Urothelium cell line (cell line): ENCODE results near the gene ATG2B.
"Not testable (repeated sequence)": the region's sequence is repeated elsewhere in the genome, so short reads cannot be mapped to it uniquely, and the experiment has no call there.

Source experiments
- DNase-seq: peaks from one replicate; pipeline ENCODE4 v3.0.0; 2011; ENCODE audit warnings: low spot score, mixed read lengths
- FAIRE-seq: peaks from 2 replicates; lab custom pipeline; 2011; peaks lifted over from hg19 to GRCh38; lab: Jason Lieb, UNC

The ATG2B gene

DNA sequence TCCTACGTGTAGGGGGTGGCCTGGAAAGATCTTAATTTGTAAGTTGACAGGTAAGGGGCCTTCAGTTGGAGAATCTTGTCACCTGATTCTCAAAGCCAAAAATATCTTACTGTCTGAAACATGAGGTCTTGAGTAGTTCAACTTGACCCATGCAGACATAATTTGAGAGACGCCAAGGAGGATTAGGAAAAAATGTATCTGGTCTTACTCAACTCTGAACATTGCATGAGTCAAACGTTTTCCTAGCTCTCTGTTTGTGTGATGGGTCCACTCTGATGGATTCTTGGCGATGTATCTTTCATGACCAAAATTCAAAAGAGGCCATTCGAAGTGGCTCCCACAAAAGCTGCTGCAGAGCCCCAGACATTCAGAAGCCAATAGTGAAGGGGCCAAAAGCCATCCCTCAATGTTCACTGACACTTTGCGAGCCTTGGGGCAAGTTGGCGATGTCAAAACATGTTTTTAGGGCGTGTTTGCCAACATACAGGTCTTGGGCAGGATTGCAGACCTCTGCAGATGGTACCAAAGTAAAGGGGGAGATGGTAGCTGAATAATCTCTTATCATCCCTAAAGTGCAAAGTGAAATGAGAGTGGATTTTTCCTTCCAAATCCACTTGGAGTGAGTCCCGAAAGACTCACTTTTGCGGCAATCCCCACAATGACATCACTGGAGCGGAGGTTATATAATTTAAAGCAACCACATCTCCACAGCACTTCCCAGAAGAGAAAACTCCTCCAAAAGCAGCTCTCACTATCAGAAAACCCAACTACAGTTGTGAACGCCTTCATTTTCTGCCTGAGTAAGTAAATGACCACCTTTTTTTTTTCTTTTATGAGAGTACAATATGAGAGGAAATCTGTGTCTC lies 107.4 kb downstream of the ATG2B start, which contains the start of gene BDKRB1:
Gene BDKRB1 (plus strand): TSS at position 710 of the 866 bp plus-strand sequence. CDS start 7,473 bp downstream, outside the sequence.
- DNase-seq: no peak
- no peak for FAIRE-seq

DNA sequence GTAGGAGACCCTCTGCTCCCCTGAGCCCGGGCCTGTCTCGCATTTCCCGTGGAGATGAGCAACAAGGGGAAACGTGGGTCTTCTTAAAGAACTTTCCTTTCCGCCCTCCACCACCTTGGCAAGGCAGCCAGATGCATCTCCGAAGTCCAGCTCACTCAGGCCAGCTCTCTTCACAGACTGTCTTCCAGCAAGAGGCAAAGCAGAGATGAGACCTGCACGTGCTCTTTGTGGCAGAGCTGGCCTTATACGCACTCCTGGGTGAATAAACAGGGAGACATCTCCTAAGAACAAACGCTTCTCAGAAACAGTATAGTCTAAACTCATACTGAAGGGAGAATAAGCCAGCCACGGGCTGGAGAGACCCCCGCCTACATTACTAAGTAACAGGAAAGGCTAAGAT lies 108.5 kb downstream of the ATG2B start:
- DNase-seq: no peak
- FAIRE-seq: no peak

DNA sequence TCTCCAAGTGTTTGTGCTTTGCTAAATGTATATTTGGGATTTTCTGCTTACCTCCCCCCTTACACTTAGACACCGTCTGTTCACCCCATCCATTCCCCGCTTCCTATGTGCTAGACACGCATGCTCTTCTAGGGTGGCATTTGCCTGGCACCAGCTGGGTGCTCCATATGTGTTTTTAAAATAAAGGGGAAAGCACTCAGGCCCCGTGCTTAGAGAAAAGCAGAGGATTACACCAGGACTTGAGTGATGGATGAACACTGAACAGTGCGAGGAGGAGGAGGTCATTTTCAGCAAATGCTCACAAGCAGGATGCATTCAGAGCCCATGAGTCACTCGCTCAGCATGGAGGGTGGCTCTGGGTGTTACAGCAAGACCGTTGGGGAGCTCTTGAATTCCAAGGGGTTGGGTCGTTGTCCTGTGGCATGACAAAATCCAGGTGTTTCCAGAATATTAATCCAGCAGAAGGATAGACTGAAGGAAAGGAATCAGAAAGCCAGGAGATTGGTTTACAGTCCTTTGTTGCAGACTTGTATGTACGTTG lies 110.1 kb downstream of the ATG2B start:
- FAIRE-seq: no peak

DNA sequence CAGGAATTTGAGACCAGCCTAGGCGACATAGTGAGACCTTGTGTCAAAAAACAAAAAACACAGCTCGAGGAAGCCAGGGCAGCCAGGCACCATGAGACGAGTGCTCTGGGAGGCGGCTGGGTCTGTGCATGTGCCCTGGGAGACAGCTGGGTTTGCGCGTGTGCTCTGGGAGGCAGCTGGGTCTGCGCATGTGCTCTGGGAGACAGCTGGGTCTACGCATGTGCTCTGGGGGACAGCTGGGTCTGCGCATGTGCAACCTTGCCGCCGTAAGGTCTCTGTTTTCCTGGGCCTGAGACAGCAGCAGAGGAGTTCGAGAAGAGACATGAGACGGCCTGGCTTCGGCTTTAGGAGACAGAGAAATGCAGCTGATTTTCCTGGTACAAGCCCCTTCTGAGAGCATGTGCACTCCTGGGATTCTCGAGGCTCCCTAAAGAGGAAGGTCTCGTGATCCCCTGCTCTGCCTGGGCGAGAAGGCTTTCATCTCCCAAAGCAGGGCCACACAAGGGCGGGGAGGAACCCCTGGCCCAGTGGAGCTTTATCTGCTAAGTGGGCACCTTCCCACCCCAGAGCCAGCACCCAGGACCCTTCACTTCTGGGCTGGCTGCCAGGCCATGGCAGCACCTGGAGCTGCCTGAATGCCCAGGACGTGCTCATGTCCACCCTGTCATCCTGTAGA lies 110.7 kb downstream of the ATG2B start:
- FAIRE-seq (no peak), DNase-seq (no peak)

More for the DNA sequence above, 110.1 kb downstream of the ATG2B start:
- DNase-seq: peak; percentile 74

DNA sequence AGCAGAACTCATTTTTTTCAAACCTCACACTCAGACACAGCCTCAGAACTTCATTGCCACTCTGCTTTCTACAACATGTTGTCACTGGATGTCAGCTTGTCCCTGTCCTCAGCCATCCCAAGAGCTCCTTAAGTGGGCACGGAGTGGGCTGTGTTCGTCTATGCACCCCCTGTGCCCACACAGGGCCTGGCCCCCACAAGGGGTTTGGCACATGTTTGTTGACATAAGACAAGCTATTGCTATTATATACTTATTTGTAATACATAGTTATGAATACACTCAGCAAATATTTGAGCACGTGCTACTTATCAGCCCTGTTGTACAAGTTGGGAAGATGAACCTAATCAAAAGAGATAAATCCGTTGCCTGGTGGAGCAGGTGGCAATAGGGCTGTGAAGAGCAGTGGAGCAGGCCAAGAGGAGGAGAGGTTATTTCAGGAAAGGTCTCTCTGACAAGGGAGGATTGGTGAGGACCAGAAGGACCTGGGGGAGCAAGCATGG lies 111.4 kb downstream of the ATG2B start:
- FAIRE-seq: no peak
- DNase-seq: no peak

DNA sequence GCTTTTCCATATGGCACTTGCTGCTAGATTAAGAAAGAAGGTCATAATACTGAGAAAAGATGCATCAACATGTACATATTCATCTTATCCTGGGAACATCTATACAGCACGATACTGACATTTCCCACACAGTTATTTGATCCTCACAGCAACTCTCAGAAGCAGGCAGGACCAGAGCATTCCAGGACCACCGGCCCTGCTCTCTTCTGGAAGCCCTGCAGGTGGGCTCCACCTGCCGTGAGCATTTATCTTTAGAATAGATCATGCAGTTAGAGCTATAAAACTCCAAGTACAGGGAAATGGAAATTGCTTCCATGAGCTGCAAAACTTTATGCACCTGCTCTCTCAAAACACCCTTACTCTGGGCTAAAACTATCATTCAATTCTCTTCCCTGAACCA lies 112.7 kb downstream of the ATG2B start:
- no peak for DNase-seq
- FAIRE-seq: no peak

DNA sequence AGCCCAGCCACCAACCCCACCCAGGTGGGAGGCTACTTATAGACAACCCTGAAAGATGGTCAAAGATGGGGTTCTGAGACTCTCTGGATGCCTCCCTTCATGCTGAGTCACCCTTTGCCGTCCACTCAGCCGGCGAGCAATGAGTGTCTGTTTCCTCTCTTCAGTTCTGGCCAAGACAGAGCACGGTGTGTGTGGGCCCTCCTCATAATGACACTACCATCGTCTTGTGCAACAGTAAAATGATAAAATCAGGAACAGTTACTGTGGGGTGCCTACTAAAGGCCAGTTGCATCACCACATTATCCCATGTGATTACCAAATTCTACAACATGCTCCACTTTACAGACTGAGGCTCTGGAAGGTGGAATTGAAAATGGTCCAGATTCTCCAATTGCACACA lies 114.1 kb downstream of the ATG2B start:
- DNase-seq (no peak), FAIRE-seq (no peak)

DNA sequence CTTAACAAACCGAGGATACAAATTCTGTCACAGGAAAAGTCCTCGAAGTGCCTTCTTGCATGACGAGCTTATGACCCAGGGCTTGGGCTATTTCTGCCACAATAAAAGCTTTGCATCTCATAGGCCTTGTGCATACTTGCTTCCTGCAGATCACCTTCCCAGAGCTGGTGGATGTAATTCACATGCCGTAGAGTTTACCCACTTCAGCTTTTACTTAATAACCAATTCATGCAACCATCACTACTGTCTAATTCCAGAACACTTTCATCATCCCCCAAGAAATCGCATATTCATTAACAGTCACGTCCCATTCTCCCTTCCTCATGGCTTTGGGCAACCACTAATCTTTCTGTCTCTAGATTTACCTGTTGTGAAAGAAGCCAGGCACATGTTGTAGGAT lies 116.1 kb downstream of the ATG2B start:
- no peak for FAIRE-seq
- no peak for DNase-seq

DNA sequence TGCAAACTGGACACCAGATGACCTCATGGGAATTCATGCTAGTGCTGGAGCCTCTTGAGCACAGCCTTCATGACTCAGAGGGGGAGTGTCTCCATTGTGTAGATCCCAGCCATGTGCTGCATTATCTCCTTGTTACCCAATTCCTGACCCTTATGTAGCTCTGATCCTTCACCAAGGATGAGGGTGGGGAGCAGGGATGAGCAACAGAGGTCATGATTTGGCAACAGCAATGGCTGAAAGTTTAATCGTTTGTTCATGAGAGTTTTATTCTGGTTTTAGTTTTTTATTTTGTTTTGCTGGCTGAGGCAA lies 116.6 kb downstream of the ATG2B start:
- DNase-seq (peak; percentile 65), FAIRE-seq (no peak)

DNA sequence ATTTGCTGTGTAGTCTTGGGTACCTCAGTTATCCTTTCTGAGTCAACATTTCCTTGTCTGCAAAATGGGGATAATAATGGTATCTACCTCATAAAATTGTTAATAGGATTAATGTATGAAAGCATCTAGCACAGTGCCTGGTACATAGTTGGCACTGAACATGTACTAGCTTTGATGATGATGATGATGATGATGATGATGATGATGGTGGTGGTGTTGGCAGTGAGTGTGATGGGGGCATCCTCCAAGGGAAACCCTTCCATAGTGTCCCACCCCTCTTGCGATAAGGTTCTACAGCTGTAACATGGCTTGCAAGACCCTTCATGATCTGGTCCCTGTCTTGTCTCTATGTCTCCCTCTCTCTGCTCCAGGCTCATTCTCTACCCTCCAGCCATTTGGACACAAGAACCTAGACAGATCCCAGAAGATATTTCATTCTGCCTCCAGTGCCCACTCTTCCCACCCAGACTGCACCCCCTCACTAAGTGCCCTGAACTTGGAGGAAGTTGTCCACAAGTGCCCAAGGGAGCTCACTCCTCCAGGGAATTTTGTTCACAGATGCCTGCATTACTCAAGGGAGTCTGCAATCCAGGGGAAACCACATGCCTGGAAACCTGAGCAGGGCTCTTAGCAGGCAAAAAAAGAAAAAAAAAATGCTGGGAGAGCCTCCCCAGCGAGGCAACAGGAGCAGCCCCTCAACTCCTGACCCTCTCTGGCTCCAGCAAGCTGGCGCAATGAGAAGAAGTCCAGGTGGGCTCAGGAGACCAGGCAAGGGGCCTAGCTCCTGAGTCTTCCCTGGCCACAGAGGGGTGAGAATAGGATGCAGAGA lies 117.2 kb downstream of the ATG2B start:
- FAIRE-seq (no peak), DNase-seq (peak; percentile 24)

DNA sequence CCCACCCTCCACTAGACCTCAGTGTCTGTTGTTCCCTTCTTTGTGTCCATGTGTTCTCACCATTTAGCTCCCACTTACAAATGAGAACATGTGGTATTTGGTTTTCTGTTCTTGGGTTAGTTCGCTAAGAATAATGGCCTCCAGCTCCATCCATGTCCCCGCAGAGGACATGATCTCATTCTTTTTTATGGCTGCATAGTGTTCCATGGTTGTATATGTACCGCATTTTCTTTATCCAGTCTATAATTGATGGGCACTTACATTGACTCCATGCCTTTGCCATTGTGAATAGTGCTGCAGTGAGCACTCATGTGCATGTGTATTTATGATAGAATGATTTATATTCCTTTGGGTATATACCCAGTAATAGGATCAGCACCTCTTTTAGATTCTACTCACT lies 118.1 kb downstream of the ATG2B start:
- DNase-seq, FAIRE-seq: not testable (repeated sequence)

DNA sequence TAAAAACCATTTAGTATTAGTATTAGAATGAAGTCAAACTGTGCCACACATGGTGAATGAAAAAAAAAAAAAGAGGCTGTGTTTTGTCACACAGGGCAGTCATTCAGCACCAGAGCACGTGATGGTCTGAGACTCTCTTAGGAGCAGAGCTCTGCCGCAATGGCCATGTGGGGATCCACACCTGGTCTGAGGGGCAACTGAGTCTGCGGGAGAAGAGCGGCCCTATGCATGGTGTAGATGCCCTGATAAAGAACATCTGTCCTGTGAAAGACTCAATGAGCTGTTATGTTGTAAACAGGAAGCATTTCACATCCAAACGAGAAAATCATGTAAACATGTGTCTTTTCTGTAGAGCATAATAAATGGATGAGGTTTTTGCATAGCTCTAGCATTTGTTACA lies 119.4 kb downstream of the ATG2B start:
- DNase-seq (no peak), FAIRE-seq (no peak)

DNA sequence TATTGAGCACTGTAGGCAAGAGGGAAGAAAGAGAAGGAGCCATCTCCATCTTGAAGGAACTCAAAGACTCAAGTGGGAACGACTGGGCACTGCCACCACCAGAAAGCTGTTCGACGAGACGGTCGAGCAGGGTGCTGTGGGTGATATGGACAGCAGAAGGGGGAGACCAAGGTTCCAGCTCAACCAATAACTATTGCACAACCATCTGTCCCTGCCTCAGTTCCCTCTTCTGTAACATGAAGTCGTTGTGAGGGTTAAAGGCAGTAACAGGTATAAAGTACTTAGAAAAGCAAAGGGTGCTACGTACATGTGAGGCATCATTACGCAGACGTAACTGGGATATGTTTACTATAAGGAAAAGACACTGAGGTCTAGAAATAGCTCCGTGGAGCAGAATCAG lies 121.0 kb downstream of the ATG2B start:
- FAIRE-seq: no peak
- DNase-seq: no peak

DNA sequence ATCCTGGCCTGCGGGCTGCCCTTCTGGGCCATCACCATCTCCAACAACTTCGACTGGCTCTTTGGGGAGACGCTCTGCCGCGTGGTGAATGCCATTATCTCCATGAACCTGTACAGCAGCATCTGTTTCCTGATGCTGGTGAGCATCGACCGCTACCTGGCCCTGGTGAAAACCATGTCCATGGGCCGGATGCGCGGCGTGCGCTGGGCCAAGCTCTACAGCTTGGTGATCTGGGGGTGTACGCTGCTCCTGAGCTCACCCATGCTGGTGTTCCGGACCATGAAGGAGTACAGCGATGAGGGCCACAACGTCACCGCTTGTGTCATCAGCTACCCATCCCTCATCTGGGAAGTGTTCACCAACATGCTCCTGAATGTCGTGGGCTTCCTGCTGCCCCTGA lies 122.5 kb downstream of the ATG2B start:
- FAIRE-seq: no peak
- DNase-seq: no peak

DNA sequence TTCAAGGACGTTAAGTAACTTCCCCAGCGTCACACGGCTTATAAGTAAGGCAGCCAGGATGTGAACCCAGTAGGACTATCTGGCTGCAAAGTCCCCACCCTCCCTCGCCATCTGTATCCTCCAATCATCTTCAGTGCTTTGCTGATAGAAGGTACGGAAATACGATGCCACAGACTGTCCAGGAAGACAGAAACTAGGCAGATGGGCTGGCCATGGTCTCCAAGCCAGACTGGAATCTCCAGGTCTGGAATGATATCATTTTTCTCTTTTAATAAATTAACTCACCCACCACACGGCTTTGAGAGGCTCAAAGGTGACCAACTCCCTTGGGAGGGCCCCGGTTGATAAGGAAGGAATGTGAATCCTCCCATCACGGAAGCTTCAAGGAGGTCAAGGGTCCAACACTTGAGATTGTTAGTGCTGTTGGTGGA lies 123.4 kb downstream of the ATG2B start:
- DNase-seq (no peak), FAIRE-seq (no peak)

DNA sequence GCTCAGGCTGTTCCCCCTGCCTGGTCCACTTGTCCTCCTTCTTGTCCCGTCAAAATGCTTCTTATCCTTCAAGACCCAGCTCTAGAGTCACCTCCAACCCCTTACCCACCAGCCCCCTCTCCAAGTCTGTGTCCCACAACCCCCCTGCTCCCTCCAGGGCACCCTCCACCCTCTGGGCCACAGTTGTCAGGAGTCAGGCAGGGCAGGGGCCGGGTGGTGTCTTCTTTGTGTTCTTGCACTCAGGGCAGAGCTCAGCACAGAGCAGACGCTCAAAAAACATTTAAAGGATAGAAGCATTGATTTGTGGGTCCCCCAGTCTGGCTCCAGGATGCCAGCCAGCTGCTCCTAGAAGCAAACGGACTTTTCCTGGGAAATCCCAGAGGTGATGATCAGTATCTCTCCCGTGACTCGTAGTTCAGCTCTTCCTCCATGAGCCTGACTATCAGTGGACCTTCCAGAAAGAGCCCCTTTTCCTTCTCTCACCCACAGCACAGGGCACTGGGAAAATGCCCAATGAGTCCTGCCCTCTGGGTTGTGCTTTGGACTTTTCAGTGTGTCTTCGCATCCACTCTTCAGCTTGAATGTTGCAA lies 124.4 kb downstream of the ATG2B start:
- no peak for FAIRE-seq
- DNase-seq: no peak

DNA sequence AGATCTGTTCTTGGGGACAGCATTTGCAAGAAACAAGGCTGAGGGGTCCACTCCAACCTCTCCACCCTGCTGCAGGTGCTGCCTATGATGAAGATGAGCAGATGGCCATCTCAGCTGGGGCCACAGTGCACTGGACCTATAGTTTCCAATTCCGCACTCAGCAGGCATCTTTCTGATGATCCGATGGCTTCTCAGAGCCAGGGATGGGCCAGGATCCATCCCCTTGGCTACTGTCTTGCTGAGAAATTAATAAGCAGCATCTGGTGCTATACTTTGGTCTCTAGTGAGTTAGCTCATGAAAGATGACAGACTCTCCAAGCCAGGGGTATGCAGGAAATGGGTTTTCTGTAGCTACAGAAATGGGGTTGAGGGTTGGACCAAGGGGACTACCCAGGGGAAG lies 125.5 kb downstream of the ATG2B start:
- DNase-seq (no peak), FAIRE-seq (no peak)

DNA sequence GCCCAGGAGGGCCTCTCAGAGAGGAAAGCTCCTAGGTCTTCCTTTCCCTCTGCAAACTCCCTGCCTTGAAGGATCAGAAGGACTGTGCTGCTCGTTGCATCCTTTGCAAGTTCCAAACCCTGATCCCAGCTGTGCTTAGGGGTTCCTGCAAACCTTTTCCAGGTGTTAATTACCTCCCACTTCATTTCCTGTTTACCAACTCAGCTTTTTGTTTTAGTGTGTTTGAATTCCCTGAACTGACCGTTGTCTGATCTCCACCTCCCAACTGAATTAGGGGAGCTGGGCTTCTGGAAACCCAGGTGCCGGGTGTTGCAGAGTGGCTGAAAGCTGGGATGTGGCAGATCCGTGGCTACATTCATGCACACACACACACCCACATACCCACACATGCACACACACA lies 127.7 kb downstream of the ATG2B start:
- no peak for DNase-seq
- FAIRE-seq: no peak

DNA sequence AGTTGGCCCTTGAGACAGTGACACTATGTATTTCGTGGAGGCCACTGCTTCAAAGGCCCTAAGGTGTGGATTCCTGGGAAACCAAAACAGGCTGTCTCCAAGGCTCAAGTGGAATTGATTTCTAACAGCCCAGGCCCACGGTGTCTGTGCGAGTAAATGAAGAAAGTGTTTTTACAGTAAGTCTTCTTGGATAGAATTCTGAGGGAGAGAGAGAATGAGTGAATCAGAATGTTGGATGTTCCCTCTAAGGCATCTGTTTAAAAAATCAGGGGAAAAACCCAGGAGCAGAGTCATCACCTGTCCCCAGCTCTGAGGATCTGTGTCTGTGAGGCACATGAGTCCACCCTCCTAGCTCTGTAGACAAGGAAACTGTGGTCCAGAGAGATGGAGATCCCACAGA lies 129.5 kb downstream of the ATG2B start:
- FAIRE-seq: no peak

DNA sequence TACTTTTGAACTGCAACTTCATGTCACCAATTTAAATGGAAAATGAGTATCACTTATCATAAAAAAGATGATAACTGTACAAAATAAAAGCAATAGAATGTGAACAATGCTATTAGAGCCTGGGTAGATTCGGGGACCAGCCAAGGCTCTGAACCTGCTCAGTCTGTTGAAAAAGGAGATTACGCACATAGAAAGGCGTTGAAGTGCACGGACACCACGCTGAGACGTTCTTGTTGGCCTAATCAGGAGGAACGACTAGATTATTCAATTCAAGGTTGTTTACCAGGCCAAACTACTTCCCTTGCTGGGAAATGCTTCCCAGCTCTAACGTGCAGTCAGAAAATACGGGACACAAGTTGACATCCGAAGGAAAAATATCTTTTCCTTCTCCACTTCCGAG lies 130.6 kb downstream of the ATG2B start:
- FAIRE-seq: no peak
- DNase-seq: no peak

More for the DNA sequence above, 129.5 kb downstream of the ATG2B start:
- DNase-seq: no peak
